Activated CD8-positive, alpha-beta T cell treated with anti-CD3 and anti-CD28 coated beads for 36 hours (primary cell): ENCODE results near the gene PCA3. TPM values are rescaled to one million over a fixed set of nuclear protein-coding genes. Genes with fewer than 3 reads are reported as not detected.

Experiments
- ATAC-seq: fragments of 200-7000 bp; cut with Tn5 transposase; one replicate; pipeline ENCODE4 v1.10.0; 2021; ENCODE audit warnings: mild to moderate bottlenecking, moderate library complexity
- CTCF ChIA-PET: fragments of 350-600 bp; sonication (Branson Sonifier 250); formaldehyde crosslinking; loops from one replicate; lab custom pipeline; 2021; ENCODE audit warnings: antibody characterized with exemption; lab: Charles Lee
- POLR2A ChIA-PET: fragments of 350-600 bp; sonication (Branson Sonifier 250); formaldehyde crosslinking; loops from one replicate; lab custom pipeline; 2021; ENCODE audit warnings: antibody characterized with exemption; lab: Charles Lee
- DNase-seq: peaks from one replicate; pipeline ENCODE4 v3.0.0-alpha.2; 2020
- H3K27ac Mint-ChIP-seq: one replicate; pipeline ENCODE4 v1.8.0; 2021; ENCODE audit warnings: mild to moderate bottlenecking, mixed read lengths
- H3K27me3 Mint-ChIP-seq: one replicate; pipeline ENCODE4 v1.8.0; 2021; ENCODE audit warnings: mixed read lengths
- H3K36me3 Mint-ChIP-seq: one replicate; pipeline ENCODE4 v1.8.0; 2021; ENCODE audit warnings: low read depth, mixed read lengths
- H3K4me1 Mint-ChIP-seq: one replicate; pipeline ENCODE4 v1.8.0; 2021; ENCODE audit warnings: low read depth, mixed read lengths
- H3K4me3 Mint-ChIP-seq: one replicate; pipeline ENCODE4 v1.8.0; 2021; ENCODE audit warnings: mild to moderate bottlenecking, moderate library complexity, mixed read lengths
- H3K9me3 Mint-ChIP-seq: one replicate; pipeline ENCODE4 v1.8.0; 2021; ENCODE audit warnings: mixed read lengths
- CTCF ChIP-seq: fragments of 200-600 bp; IDR thresholded peaks from one replicate; pipeline ENCODE4 v1.8.0; 2022; ENCODE audit warnings: antibody characterized with exemption, mild to moderate bottlenecking
- intact Hi-C: fragments of 100-400 bp; cut with micrococcal nuclease; formaldehyde crosslinking; loops from one replicate; pipeline ENCODE4 v1.10.0; 2022
- total RNA-seq, 2 experiments: library from RNA; stranded (reverse); gene quantifications; one replicate each; pipeline ENCODE4 v1.2.3, GENCODE V29; 2021

Gene PCA3
- total RNA-seq, 2 experiments from 2014 or later = not detected

- Mint-ChIP-seq H3K4me1 (no peaks in the 10 kb centered on the region), H3K36me3 (no peaks in the 10 kb centered on the region), H3K9me3 (no peaks in the 10 kb centered on the region), H3K27me3 (peaks cover 8% of the 10 kb centered on the region), H3K27ac (no peak overlapping the region), H3K4me3 (no peak overlapping the region)
- ChIA-PET POLR2A (no interaction called here), CTCF (interaction anchor here (0.5 kb wide), 1 partner anchor 82 kb away, joined by 3 read pairs; no protein-coding TSS in a partner anchor)
- intact Hi-C loops = no loop called here
- DNase-seq (no peak), ATAC-seq (no peak)
- no peak for TF ChIP-seq CTCF
Measured at GRCh38 chr9:76800901-76801300, 36.7 kb downstream of the PCA3 start.

DNA sequence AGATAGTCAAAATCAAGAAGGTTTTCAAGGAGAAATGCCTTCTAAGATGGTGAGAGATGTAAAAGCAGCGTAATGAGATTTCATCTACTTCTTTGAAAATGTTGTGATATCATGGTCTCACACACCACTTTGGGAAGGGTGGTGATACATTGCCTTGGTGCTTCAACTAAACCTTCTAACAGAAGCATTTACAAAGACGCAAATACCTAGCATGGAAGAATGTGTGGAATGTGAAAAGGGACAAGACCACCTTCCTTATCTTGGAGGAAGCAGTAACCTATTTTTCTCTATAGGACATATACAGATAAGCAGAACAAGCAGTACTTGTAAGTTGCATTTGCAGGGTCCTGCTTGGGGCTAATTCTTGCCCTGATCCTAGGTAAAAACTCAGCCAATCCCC is 38.8 kb downstream of the PCA3 start:
- POLR2A ChIA-PET = no interaction called here
- no peak overlapping the region for H3K27ac Mint-ChIP-seq

GRCh38 chr9:76803762-76804161 is 39.5 kb downstream of the PCA3 start:
- Mint-ChIP-seq H3K36me3 (no peaks in the 10 kb centered on the region), H3K4me1 (no peaks in the 10 kb centered on the region), H3K4me3 (no peak overlapping the region), H3K27ac (no peak overlapping the region), H3K27me3 (peaks cover 12% of the 10 kb centered on the region), H3K9me3 (no peaks in the 10 kb centered on the region)
- ChIA-PET POLR2A (no interaction called here), CTCF (no interaction called here)
- TF ChIP-seq CTCF = no peak
- intact Hi-C loops = no loop called here
- no peak for DNase-seq
- ATAC-seq = no peak

More for the DNA sequence above, 38.8 kb downstream of the PCA3 start:
- H3K9me3 Mint-ChIP-seq = no peaks in the 10 kb centered on the region
- no peaks in the 10 kb centered on the region for H3K4me1 Mint-ChIP-seq
- H3K27me3 Mint-ChIP-seq = peaks cover 8% of the 10 kb centered on the region
- no peak for TF ChIP-seq CTCF
- no peak overlapping the region for H3K4me3 Mint-ChIP-seq
- intact Hi-C loops = no loop called here
- ATAC-seq = no peak
- CTCF ChIA-PET = no interaction called here
- DNase-seq = no peak
- no peaks in the 10 kb centered on the region for H3K36me3 Mint-ChIP-seq

DNA sequence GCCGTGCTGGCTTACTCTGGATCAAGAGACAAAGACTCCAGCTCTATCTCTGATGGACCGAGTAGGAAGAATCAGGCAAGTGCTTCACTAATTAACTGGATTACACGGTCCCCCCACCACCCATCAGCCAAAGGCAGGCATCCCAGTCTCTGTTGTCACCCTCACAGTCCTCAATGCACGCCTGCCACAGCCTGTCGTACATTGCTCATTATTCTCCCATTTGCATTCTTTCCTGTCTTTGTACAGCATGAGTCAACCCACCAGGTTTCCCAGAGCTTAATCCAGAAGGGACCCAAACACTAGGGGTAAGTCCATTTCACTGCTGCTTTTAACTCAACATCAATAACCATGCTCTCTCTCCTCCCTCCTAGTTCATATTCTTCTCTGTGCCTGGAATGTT is 44.4 kb downstream of the PCA3 start:
- TF ChIP-seq CTCF = no peak
- Mint-ChIP-seq H3K9me3 (no peaks in the 10 kb centered on the region), H3K4me3 (no peak overlapping the region), H3K27me3 (peaks cover 10% of the 10 kb centered on the region), H3K4me1 (no peaks in the 10 kb centered on the region), H3K27ac (no peak overlapping the region), H3K36me3 (no peaks in the 10 kb centered on the region)
- POLR2A ChIA-PET = no interaction called here
- DNase-seq (no peak), ATAC-seq (no peak)
- CTCF ChIA-PET = interaction anchor here (1.0 to 1.4 kb wide), 3 partner anchors 200 to 389 kb away, joined by 3 to 4 read pairs (median 3); no protein-coding TSS in a partner anchor
- intact Hi-C loops = loop anchor here (5.0 kb wide), 1 partner anchor 189 kb away; no protein-coding TSS in a partner anchor

GRCh38 chr9:76810377-76810957 is 46.2 kb downstream of the PCA3 start:
- ATAC-seq (no peak), DNase-seq (peak; percentile 58)
- H3K36me3 Mint-ChIP-seq = no peaks in the 10 kb centered on the region
- H3K4me3 Mint-ChIP-seq = no peak overlapping the region
- peak; percentile 69 for TF ChIP-seq CTCF
- H3K4me1 Mint-ChIP-seq = no peaks in the 10 kb centered on the region
- H3K27ac Mint-ChIP-seq = no peak overlapping the region
- H3K9me3 Mint-ChIP-seq = no peaks in the 10 kb centered on the region
- intact Hi-C loops = loop anchor here (2.0 to 5.0 kb wide), 3 partner anchors 177 to 342 kb away; no protein-coding TSS in a partner anchor
- ChIA-PET POLR2A (interaction anchor here (0.6 kb wide), 1 partner anchor 260 kb away, joined by 3 read pairs; no protein-coding TSS in a partner anchor), CTCF (interaction anchor here (0.6 to 2.0 kb wide), 12 partner anchors 9 to 340 kb away, joined by 3 to 7 read pairs (median 3); no protein-coding TSS in a partner anchor)
- peaks cover 17% of the 10 kb centered on the region for H3K27me3 Mint-ChIP-seq
